ENCODE data around the gene SPATA20. TPM values are rescaled to one million over a fixed set of nuclear protein-coding genes. Genes with fewer than 3 reads are reported as not detected.

The SPATA20 gene
- total RNA-seq, 1 donor from 2014 or later: 22.8 TPM

DNA sequence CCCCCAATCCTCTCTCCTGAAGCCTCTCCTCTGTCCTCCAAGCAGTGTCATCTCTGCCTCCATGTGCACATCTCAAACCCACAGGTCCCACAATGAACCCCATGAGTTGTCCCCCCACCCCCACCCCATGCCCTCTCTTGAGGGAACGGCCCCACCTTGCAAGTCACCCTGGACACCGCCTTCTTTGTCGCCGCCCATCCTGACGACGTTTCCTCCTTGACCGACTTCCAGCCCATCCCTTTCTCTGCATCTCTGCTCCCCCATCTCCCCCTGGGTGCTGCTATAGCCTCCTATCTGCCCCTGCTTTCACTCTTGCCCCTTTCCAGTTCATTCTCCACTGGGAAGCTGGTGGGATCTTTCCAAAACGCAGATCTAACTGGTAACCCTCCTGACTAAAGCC, 1.7 kb upstream of the SPATA20 start:
- no peak overlapping the region for H3K27ac Mint-ChIP-seq
- TF ChIP-seq, protein P1, sequence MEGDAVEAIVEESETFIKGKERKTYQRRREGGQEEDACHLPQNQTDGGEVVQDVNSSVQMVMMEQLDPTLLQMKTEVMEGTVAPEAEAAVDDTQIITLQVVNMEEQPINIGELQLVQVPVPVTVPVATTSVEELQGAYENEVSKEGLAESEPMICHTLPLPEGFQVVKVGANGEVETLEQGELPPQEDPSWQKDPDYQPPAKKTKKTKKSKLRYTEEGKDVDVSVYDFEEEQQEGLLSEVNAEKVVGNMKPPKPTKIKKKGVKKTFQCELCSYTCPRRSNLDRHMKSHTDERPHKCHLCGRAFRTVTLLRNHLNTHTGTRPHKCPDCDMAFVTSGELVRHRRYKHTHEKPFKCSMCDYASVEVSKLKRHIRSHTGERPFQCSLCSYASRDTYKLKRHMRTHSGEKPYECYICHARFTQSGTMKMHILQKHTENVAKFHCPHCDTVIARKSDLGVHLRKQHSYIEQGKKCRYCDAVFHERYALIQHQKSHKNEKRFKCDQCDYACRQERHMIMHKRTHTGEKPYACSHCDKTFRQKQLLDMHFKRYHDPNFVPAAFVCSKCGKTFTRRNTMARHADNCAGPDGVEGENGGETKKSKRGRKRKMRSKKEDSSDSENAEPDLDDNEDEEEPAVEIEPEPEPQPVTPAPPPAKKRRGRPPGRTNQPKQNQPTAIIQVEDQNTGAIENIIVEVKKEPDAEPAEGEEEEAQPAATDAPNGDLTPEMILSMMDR (IDR thresholded peaks at IDR 0.05): no peak
- TF ChIP-seq EZH2 (IDR thresholded peaks at IDR 0.05) (no peak), EZH2phosphoT487 (IDR thresholded peaks at IDR 0.05) (no peak)
- H3K27me3 ChIP-seq: peaks cover 22% of the 10 kb centered on the region
- H3K36me3 Mint-ChIP-seq: peaks cover 2% of the 10 kb centered on the region
- no peaks in the 10 kb centered on the region for H3K9me3 ChIP-seq (ENCODE audit: low read depth)
- peaks cover 13% of the 10 kb centered on the region for H3F3A ChIP-seq (ENCODE audit: low read depth)
- H3K4me3 ChIP-seq: no peak overlapping the region
- H3K36me3 ChIP-seq: no peaks in the 10 kb centered on the region
- no peak overlapping the region for H2AFZ ChIP-seq (replicated peaks)
- no peak overlapping the region for H3K4me3 Mint-ChIP-seq
- no peak overlapping the region for H3K4me2 ChIP-seq
- no peaks in the 10 kb centered on the region for H3K79me2 ChIP-seq (ENCODE audit: low read depth)
- DNase-seq (ENCODE audit: low spot score): no peak
- H4K20me1 ChIP-seq (ENCODE audit: low read depth): no peaks in the 10 kb centered on the region
- peaks cover 11% of the 10 kb centered on the region for H3K27me3 Mint-ChIP-seq (ENCODE audit: insufficient read depth, low read depth)
- H3K27ac ChIP-seq: no peak overlapping the region
- H3K9me3 Mint-ChIP-seq: no peaks in the 10 kb centered on the region
- no peak overlapping the region for H3K9ac ChIP-seq
- H3K4me1 ChIP-seq: peaks cover 23% of the 10 kb centered on the region
- peaks cover 25% of the 10 kb centered on the region for H3K4me1 Mint-ChIP-seq

DNA sequence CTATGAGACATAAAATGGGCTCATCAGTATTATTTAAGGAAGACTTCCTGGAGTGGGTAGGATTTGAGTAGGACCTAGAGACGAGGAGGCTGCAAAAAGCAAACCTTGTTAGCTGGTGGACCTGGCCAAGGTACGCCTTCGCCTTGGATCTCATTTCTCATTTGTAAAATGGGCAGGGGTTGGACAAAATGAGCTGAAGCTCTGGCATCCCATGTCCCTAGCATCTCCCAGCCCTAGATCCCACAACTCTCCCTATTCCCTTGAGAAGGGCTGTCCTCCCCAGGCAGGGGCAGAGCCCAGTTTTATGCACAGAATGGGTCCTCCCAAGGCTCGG, 306 bp upstream of the SPATA20 start:
- Histone ChIP-seq H3K27ac (no peak overlapping the region), H3F3A (ENCODE audit: low read depth) (peaks cover 13% of the 10 kb centered on the region), H2AFZ (replicated peaks) (no peak overlapping the region), H3K9ac (no peak overlapping the region), H4K20me1 (ENCODE audit: low read depth) (no peaks in the 10 kb centered on the region), H3K79me2 (ENCODE audit: low read depth) (no peaks in the 10 kb centered on the region), H3K4me1 (peaks cover 16% of the 10 kb centered on the region), H3K4me2 (peak overlapping the region; percentile 86), H3K36me3 (no peaks in the 10 kb centered on the region), H3K4me3 (no peak overlapping the region), H3K9me3 (ENCODE audit: low read depth) (no peaks in the 10 kb centered on the region), H3K27me3 (peaks cover 11% of the 10 kb centered on the region)
- H3K27ac Mint-ChIP-seq: peak overlapping the region; percentile 66
- peaks cover 11% of the 10 kb centered on the region for H3K27me3 Mint-ChIP-seq (ENCODE audit: insufficient read depth, low read depth)
- H3K4me3 Mint-ChIP-seq: peak overlapping the region; percentile 45
- peaks cover 19% of the 10 kb centered on the region for H3K4me1 Mint-ChIP-seq
- no peak for DNase-seq (ENCODE audit: low spot score)
- no peaks in the 10 kb centered on the region for H3K9me3 Mint-ChIP-seq
- no peak for TF ChIP-seq EZH2phosphoT487 (IDR thresholded peaks at IDR 0.05)
- H3K36me3 Mint-ChIP-seq: peaks cover 2% of the 10 kb centered on the region

DNA sequence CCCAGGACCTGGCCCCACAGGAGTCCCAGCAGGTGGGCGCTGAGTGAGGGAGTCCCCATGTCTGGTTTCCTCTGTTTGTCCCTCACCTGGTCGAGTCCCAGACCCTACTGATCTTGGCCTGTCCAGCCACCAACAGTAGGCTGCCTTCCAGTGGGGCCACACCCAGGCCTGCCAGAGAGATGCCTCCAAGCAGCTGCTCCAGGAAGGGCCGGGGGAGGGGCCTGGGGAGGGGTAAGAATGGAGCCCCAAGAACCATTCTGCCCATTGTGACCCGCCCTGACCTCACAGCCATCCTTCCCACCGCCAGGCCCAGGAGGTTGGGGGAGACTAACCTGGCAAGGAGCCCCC, 736 bp downstream of the SPATA20 start:
- no peak for DNase-seq (ENCODE audit: low spot score)
- Histone ChIP-seq H2AFZ (replicated peaks) (peak overlapping the region; percentile 43), H3F3A (ENCODE audit: low read depth) (peaks cover 9% of the 10 kb centered on the region), H3K9ac (no peak overlapping the region), H3K4me3 (peak overlapping the region; percentile 60), H4K20me1 (ENCODE audit: low read depth) (no peaks in the 10 kb centered on the region), H3K79me2 (ENCODE audit: low read depth) (no peaks in the 10 kb centered on the region), H3K9me3 (ENCODE audit: low read depth) (no peaks in the 10 kb centered on the region), H3K27ac (no peak overlapping the region), H3K36me3 (no peaks in the 10 kb centered on the region), H3K4me1 (peaks cover 11% of the 10 kb centered on the region), H3K27me3 (peaks cover 10% of the 10 kb centered on the region), H3K4me2 (peak overlapping the region; percentile 86)
- Mint-ChIP-seq H3K27me3 (ENCODE audit: insufficient read depth, low read depth) (peaks cover 14% of the 10 kb centered on the region), H3K4me3 (peak overlapping the region; percentile 79), H3K4me1 (peaks cover 12% of the 10 kb centered on the region), H3K9me3 (no peaks in the 10 kb centered on the region), H3K36me3 (peaks cover 2% of the 10 kb centered on the region), H3K27ac (no peak overlapping the region)
- no peak for TF ChIP-seq EZH2 (IDR thresholded peaks at IDR 0.05)
- TF ChIP-seq EZH2phosphoT487 (IDR thresholded peaks at IDR 0.05): no peak
- TF ChIP-seq, protein P1 (IDR thresholded peaks at IDR 0.05): no peak

DNA sequence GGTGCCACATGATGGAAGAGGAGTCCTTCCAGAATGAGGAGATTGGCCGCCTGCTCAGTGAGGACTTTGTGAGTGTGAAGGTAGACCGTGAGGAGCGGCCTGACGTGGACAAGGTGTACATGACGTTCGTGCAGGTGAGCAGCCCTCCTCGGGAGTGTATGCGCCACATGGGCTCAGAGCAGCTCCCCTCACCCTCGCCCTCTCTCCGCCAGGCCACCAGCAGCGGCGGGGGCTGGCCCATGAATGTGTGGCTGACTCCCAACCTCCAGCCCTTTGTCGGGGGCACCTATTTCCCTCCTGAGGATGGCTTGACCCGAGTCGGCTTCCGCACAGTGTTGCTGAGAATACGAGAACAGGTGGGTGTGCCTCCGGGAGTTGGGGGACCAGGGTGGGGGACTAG, 1.9 kb downstream of the SPATA20 start:
- no peak overlapping the region for H3K4me3 ChIP-seq
- Mint-ChIP-seq H3K4me1 (peaks cover 7% of the 10 kb centered on the region), H3K27me3 (ENCODE audit: insufficient read depth, low read depth) (peaks cover 15% of the 10 kb centered on the region), H3K27ac (no peak overlapping the region), H3K9me3 (no peaks in the 10 kb centered on the region), H3K36me3 (peaks cover 2% of the 10 kb centered on the region), H3K4me3 (peak overlapping the region; percentile 15)
- no peak overlapping the region for H2AFZ ChIP-seq (replicated peaks)
- no peaks in the 10 kb centered on the region for H4K20me1 ChIP-seq (ENCODE audit: low read depth)
- no peaks in the 10 kb centered on the region for H3K9me3 ChIP-seq (ENCODE audit: low read depth)
- no peaks in the 10 kb centered on the region for H3K36me3 ChIP-seq
- H3K4me1 ChIP-seq: peaks cover 8% of the 10 kb centered on the region
- TF ChIP-seq EZH2 (IDR thresholded peaks at IDR 0.05) (no peak), EZH2phosphoT487 (IDR thresholded peaks at IDR 0.05) (no peak)
- TF ChIP-seq, protein P1 (IDR thresholded peaks at IDR 0.05): no peak
- H3K27ac ChIP-seq: no peak overlapping the region
- no peaks in the 10 kb centered on the region for H3F3A ChIP-seq (ENCODE audit: low read depth)
- H3K4me2 ChIP-seq: no peak overlapping the region
- H3K79me2 ChIP-seq (ENCODE audit: low read depth): no peaks in the 10 kb centered on the region
- H3K27me3 ChIP-seq: peaks cover 10% of the 10 kb centered on the region
- no peak overlapping the region for H3K9ac ChIP-seq
- no peak for DNase-seq (ENCODE audit: low spot score)

All from neural progenitor cell (in vitro differentiated cells).